Gastrocnemius medialis (tissue), 4 donors: ENCODE data around the gene LCLAT1. TPM values are rescaled to one million over a fixed set of nuclear protein-coding genes. Genes with fewer than 3 reads are reported as not detected.

Experiments used
- ATAC-seq, 2 donors: fragments of 150-250 bp; one replicate each; pipeline ENCODE4 v1.9.1; 2016
- DNase-seq, 2 donors: peaks; one replicate each; pipeline ENCODE4 v3.0.0-alpha.2; 2019
- H3K27ac ChIP-seq, 4 donors: fragments of 200-600 bp; sonication (generic); 1 replicate in 1 of 4; 2 replicates in 3 of 4; pipeline ENCODE4 v1.5.1; 2016 to 2018; ENCODE audit warnings: mild to moderate bottlenecking in 2 of 4, moderate library complexity in 1 of 4
- H3K27me3 ChIP-seq, 3 donors: fragments of 200-600 bp; sonication (generic) in 2 of 3; 1 replicate in 1 of 3; 2 replicates in 2 of 3; pipeline versions ENCODE4 v1.5.1 to v1.6.0; 2016 to 2019; ENCODE audit warnings: mild to moderate bottlenecking in 1 of 3, moderate library complexity in 1 of 3
- H3K36me3 ChIP-seq, 2 donors: fragments of 200-600 bp; sonication (generic) in 1 of 2; one replicate each; pipeline ENCODE4 v1.5.1; 2017 to 2018
- H3K4me1 ChIP-seq, 2 donors: fragments of 200-600 bp; sonication (generic) in 1 of 2; one replicate each; pipeline ENCODE4 v1.5.1; 2016 to 2017; ENCODE audit warnings: mild to moderate bottlenecking in 2 of 2
- H3K4me3 ChIP-seq, 4 donors: fragments of 200-600 bp; sonication (generic) in 3 of 4; 1 replicate in 1 of 4; 2 replicates in 3 of 4; pipeline ENCODE4 v1.5.1; 2016 to 2019; ENCODE audit warnings: mild to moderate bottlenecking in 2 of 4
- H3K9me3 ChIP-seq, 3 donors: fragments of 200-600 bp; sonication (generic) in 2 of 3; 1 replicate in 1 of 3; 2 replicates in 2 of 3; pipeline ENCODE4 v1.5.1; 2016 to 2019
- POLR2A ChIP-seq, 2 donors: fragments of 450-650 bp; IDR thresholded peaks; one replicate each; pipeline ENCODE4 v1.6.1; 2017; ENCODE audit warnings: antibody characterized with exemption in 2 of 2, mild to moderate bottlenecking in 2 of 2, moderate library complexity in 2 of 2
- in situ Hi-C, 4 donors: fragments of 200-750 bp; cut with MboI; loops; one replicate each; pipeline versions ENCODE4 v1.15.0 to v1.8.0; 2017; ENCODE audit warnings: low sequenced_read_pairs in 4 of 4
- intact Hi-C: fragments of 100-400 bp; cut with DNase I; formaldehyde crosslinking; loops from one replicate; pipeline ENCODE4 v1.15.1; 2023; ENCODE audit warnings: low total_unique reads
- total RNA-seq, 4 donors: library from RNA; depleted of rRNA; stranded (reverse); fragments of >200 nt; gene quantifications; one replicate each; pipeline versions ENCODE4 v1.1.0 to v1.2.3, GENCODE V29; 2016
- TF ChIP-seq, protein P1 (sequence below), 5 experiments: fragments of 450-650 bp in 3 of 5; fragments of 200-600 bp in 2 of 5; sonication (generic) in 2 of 5; IDR thresholded peaks in 4 of 5; conservative IDR thresholded peaks in 1 of 5; 1 replicate in 4 of 5; 2 replicates in 1 of 5; pipeline ENCODE4 v1.5.1; 2016 to 2019; ENCODE audit warnings: antibody characterized with exemption in 5 of 5, mild to moderate bottlenecking in 3 of 5, moderate library complexity in 3 of 5

The LCLAT1 gene
- total RNA-seq, 4 donors from 2014 or later: 4.3 to 14.5 (median 11.3) TPM

DNA sequence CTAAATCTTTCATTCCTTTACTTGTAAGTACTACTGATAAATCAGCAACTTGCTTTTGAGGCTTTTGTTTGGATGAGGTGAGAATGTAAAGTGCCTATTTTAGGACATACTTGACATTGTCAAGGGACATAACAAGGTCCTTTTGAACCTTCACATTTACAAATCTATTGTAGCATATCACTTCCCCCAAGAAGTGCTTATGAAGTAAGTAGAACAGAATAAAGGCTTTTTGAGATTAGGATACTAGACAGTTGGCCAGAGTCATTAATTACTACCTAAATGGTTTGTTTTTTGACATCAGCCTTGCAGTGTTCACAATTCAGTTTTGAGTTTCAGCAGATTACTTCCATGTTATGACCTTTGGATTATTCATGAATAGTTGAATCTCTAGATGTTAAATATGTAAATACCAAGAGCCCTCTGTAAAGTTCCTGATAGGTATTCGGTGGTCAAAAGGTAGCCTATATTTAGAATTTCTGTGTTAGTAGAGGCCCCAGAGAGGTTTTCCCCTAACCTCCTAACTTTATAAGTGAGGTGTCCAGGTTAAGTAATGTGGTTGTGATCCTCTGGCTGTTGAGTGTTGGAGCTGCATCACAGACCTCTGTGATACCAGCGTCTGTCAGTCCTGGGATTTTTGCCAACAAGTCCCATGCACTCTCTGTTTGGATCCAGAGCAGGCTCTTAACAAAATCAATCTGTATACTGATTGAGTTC lies 67.2 kb downstream of the LCLAT1 start:
- Histone ChIP-seq H3K27ac (peak overlapping the region; percentile 20 to 68 (median 30)), H3K36me3 (no peaks in the 10 kb centered on the region), H3K4me1 (peaks cover 48 to 51% of the 10 kb centered on the region in 2 donors), H3K9me3 (no peaks in the 10 kb centered on the region), H3K27me3 (no peaks in the 10 kb centered on the region), H3K4me3 (no peak overlapping the region)
- ATAC-seq (peak; percentile 68 to 77), DNase-seq (peak; percentile 44 to 56)
- intact Hi-C loops: loop anchor here (5.0 to 10.0 kb wide), 2 partner anchors 67 to 141 kb away; partner anchors contain the start of gene LCLAT1
- in situ Hi-C loops: no loop called here
- TF ChIP-seq POLR2A (IDR thresholded peaks at IDR 0.05): no peak
- TF ChIP-seq, protein P1, sequence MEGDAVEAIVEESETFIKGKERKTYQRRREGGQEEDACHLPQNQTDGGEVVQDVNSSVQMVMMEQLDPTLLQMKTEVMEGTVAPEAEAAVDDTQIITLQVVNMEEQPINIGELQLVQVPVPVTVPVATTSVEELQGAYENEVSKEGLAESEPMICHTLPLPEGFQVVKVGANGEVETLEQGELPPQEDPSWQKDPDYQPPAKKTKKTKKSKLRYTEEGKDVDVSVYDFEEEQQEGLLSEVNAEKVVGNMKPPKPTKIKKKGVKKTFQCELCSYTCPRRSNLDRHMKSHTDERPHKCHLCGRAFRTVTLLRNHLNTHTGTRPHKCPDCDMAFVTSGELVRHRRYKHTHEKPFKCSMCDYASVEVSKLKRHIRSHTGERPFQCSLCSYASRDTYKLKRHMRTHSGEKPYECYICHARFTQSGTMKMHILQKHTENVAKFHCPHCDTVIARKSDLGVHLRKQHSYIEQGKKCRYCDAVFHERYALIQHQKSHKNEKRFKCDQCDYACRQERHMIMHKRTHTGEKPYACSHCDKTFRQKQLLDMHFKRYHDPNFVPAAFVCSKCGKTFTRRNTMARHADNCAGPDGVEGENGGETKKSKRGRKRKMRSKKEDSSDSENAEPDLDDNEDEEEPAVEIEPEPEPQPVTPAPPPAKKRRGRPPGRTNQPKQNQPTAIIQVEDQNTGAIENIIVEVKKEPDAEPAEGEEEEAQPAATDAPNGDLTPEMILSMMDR (IDR thresholded peaks at IDR 0.05 in 4 of 5, conservative IDR thresholded peaks at IDR 0.05 in 1 of 5): no peak

DNA sequence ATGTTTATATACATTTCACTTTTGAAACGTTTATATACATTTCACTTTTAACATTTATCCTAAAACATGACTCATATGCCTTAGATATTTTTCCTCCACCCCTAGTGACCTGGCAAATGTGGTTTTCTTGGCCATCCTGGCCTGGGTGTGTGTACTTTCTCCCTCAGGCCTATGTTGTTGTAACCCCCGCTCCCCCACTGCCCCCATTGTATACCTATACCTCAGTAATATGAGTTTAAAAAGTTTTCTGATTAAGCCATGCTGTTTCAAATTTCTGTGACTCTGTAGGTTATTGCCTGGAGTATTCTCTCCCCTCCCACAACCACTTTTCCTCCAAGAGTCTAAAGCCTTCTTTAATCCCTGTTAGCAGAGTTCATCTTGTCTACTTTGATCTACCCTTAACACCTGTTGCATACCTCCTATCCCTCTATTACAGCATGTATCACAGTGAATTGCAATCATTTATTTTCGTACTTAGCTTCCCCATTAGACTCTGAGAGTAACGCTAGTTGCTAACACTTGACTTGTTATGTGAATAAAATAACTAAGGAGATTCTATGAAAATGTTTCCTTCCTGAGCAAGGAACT lies 67.9 kb downstream of the LCLAT1 start:
- intact Hi-C loops: loop anchor here (5.0 to 10.0 kb wide), 2 partner anchors 68 to 140 kb away; partner anchors contain the start of gene LCLAT1
- in situ Hi-C loops: no loop called here
- Histone ChIP-seq H3K4me3 (no peak overlapping the region), H3K27me3 (no peaks in the 10 kb centered on the region), H3K36me3 (no peaks in the 10 kb centered on the region), H3K27ac (peak overlapping the region; percentile 29 to 68 (median 44)), H3K9me3 (no peaks in the 10 kb centered on the region), H3K4me1 (peaks cover 46 to 47% of the 10 kb centered on the region in 2 donors)
- TF ChIP-seq, protein P1 (IDR thresholded peaks at IDR 0.05 in 4 of 5, conservative IDR thresholded peaks at IDR 0.05 in 1 of 5): no peak
- no peak for TF ChIP-seq POLR2A (IDR thresholded peaks at IDR 0.05)
- DNase-seq (no peak), ATAC-seq (peak in 1 of 2 donors; percentile 15)

DNA sequence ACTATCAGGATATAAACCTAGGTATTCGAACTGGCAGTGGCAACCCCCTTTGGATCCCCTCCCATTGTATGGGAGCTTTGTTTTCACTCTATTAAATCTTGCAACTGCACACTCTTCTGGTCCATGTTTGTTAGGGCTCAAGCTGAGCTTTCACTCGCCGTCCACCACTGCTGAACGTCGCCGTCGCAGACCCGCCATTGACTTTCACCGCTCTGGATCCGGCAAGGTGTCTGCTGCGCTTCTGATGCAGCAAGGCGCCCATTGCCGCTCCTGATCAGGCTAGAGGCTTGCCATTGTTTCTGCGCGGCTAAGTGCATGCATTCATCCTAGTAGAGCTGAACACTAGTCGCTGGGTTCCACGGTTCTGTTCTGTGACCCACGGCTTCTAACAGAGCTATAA lies 69.1 kb downstream of the LCLAT1 start:
- Histone ChIP-seq H3K27me3 (no peaks in the 10 kb centered on the region), H3K4me1 (peaks cover 34% of the 10 kb centered on the region in 2 donors), H3K27ac (no peak overlapping the region), H3K9me3 (no peaks in the 10 kb centered on the region), H3K4me3 (no peak overlapping the region), H3K36me3 (no peaks in the 10 kb centered on the region)
- no peak for DNase-seq
- TF ChIP-seq, protein P1 (IDR thresholded peaks at IDR 0.05 in 4 of 5, conservative IDR thresholded peaks at IDR 0.05 in 1 of 5): no peak
- no peak for TF ChIP-seq POLR2A (IDR thresholded peaks at IDR 0.05)
- in situ Hi-C loops (no loop called here), intact Hi-C loops (loop anchor here (10.0 kb wide), 1 partner anchor 139 kb away; no protein-coding TSS in a partner anchor)
- no peak for ATAC-seq

DNA sequence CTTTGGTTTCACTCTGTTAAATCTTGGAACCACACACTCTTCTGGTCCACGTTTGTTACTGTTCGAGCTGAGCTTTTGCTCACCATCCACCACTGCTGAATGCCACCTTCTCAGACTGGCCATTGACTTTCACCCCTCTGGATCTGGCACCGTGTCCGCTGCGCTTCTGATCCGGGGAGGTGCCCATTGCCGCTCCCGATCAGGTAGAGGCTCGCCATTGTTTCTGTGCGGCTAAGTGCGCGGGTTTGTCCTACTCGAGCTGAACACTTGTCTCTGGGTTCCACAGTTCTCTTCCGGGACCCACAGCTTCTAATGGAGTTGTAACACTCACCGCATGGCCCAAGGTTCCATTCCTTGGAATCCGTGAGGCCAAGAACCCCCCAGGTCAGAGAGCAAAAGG lies 72.8 kb downstream of the LCLAT1 start:
- no peak overlapping the region for H3K27ac ChIP-seq
- H3K27me3 ChIP-seq: no peaks in the 10 kb centered on the region
- ATAC-seq: no peak
- peaks cover 5% of the 10 kb centered on the region in 2 donors for H3K4me1 ChIP-seq
- TF ChIP-seq, protein P1 (IDR thresholded peaks at IDR 0.05 in 4 of 5, conservative IDR thresholded peaks at IDR 0.05 in 1 of 5): no peak
- no peak for TF ChIP-seq POLR2A (IDR thresholded peaks at IDR 0.05)
- DNase-seq: no peak
- H3K36me3 ChIP-seq: no peaks in the 10 kb centered on the region
- H3K9me3 ChIP-seq: no peaks in the 10 kb centered on the region
- in situ Hi-C loops (no loop called here), intact Hi-C loops (loop anchor here (10.0 kb wide), 3 partner anchors 65 to 185 kb away; no protein-coding TSS in a partner anchor)
- H3K4me3 ChIP-seq: no peak overlapping the region
